ENCODE data around the gene WFS1. TPM values are rescaled to one million over a fixed set of nuclear protein-coding genes. Genes with fewer than 3 reads are reported as not detected.

WFS1 gene
- total and polyA plus RNA-seq, 8 donors, result 10.2 to 28.7 (median 14.6) TPM

GRCh38 chr4:6277139-6277802 lies 7.6 kb downstream of the WFS1 start:
- WGBS, 2 donors, result 80 to 84% methylated on average over 24 of the region's 24 CpGs
- FAIRE-seq (no peak), DNase-seq (peak in 1 of 6 donors; percentile 58), ATAC-seq (peak in 2 of 4 donors; percentile 40 to 41)
- Histone ChIP-seq H3K4me3 (no peak overlapping the region), H3K27me3 (no peaks in the 10 kb centered on the region), H3K36me3 (peaks cover 0 to 11% (median 0%) of the 10 kb centered on the region in 3 donors), H3K9me3 (no peaks in the 10 kb centered on the region), H3K27ac (no peak overlapping the region), H3K4me1 (peaks cover 4 to 11% (median 10%) of the 10 kb centered on the region in 3 donors)
- intact Hi-C loops (cut with DNase I), result no loop called here
- TF ChIP-seq CTCF (IDR thresholded peaks at IDR 0.05), result no peak

- Histone ChIP-seq H3K27me3 (no peaks in the 10 kb centered on the region), H3K4me1 (peaks cover 4 to 9% (median 9%) of the 10 kb centered on the region in 3 donors), H3K27ac (no peak overlapping the region), H3K9me3 (no peaks in the 10 kb centered on the region), H3K4me3 (no peak overlapping the region), H3K36me3 (peaks cover 0 to 11% (median 0%) of the 10 kb centered on the region in 3 donors)
- 85 to 87% methylated on average over 19 to 21 of the region's 21 CpGs for WGBS, 2 donors
- DNase-seq (peak in 1 of 6 donors; percentile 64), FAIRE-seq (no peak), ATAC-seq (peak in 1 of 4 donors; percentile 3)
- TF ChIP-seq CTCF (IDR thresholded peaks at IDR 0.05), result no peak
- intact Hi-C loops (cut with DNase I), result no loop called here
Observed at GRCh38 chr4:6277935-6278800, 8.5 kb downstream of the WFS1 start.

DNA sequence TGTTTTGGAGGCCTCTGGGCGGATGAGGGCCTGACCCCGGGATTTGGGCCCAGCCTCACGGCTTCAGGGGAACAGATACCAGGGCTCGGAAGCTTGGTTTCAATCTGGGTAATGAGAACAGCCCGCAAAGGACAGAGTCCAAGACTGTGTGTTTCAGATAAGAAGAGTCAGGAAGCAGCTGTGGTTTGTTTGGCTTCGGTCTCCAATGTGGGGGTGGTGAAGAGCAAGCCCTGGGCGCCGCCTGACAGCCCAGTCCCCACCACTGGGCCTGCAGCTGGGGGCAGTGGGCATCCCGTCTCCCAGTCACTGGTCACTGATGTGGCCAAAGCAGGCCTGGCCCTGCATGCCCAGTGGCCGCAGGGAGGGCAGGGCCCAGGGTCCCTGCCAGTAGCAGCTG lies 9.1 kb downstream of the WFS1 start:
- FAIRE-seq (no peak), DNase-seq (peak in 2 of 6 donors; percentile 23 to 65), ATAC-seq (peak; percentile 47 to 68 (median 53))
- Histone ChIP-seq H3K9me3 (no peaks in the 10 kb centered on the region), H3K4me1 (peaks cover 4 to 9% (median 9%) of the 10 kb centered on the region in 3 donors), H3K36me3 (peaks cover 0 to 11% (median 0%) of the 10 kb centered on the region in 3 donors), H3K4me3 (no peak overlapping the region), H3K27ac (no peak overlapping the region), H3K27me3 (no peaks in the 10 kb centered on the region)
- intact Hi-C loops (cut with DNase I), result no loop called here
- WGBS, 2 donors, result 38 to 40% methylated on average over 10 of the region's 10 CpGs
- TF ChIP-seq CTCF (IDR thresholded peaks at IDR 0.05), result no peak

- no peaks in the 10 kb centered on the region for H3K27me3 ChIP-seq
- H3K36me3 ChIP-seq, result peaks cover 0 to 11% (median 0%) of the 10 kb centered on the region in 3 donors
- H3K9me3 ChIP-seq, result no peaks in the 10 kb centered on the region
- no peak overlapping the region for H3K27ac ChIP-seq
- DNase-seq (peak in 1 of 6 donors; percentile 58), ATAC-seq (no peak), FAIRE-seq (no peak)
- WGBS, 2 donors, result 75 to 87% methylated on average over 12 to 14 of the region's 14 CpGs
- no peak overlapping the region for H3K4me3 ChIP-seq
- intact Hi-C loops (cut with DNase I), result no loop called here
- peaks cover 4 to 9% (median 9%) of the 10 kb centered on the region in 3 donors for H3K4me1 ChIP-seq
- TF ChIP-seq CTCF (IDR thresholded peaks at IDR 0.05), result no peak
Observed at GRCh38 chr4:6279582-6280289, 10.1 kb downstream of the WFS1 start.

All from pancreas (tissue), 10 donors.